ENCODE measurements around the gene NDUFV3. TPM values are rescaled to one million over a fixed set of nuclear protein-coding genes. Genes with fewer than 3 reads are reported as not detected.

The NDUFV3 gene
- total and polyA plus RNA-seq, 2 of the 8 experiments (the other 6 are each of a cell fraction or from before 2014, with no cell fraction given): 17.0 to 44.4 TPM

- peaks cover 31 to 80% (median 60%) of the 10 kb centered on the region in 4 experiments; a peak in 7 of 8 replicates for H3K36me3 ChIP-seq (ENCODE audit: control insufficient read depth in 2 of 4, insufficient read depth in 4 of 4, low read length in 3 of 4)
- no peak for FAIRE-seq
Measured at GRCh38 chr21:42849759-42850412, 43.2 kb upstream of the NDUFV3 start.

More at GRCh38 chr21:42849759-42850412, 43.2 kb upstream of the NDUFV3 start:
- ChIA-PET POLR2A (ENCODE audit: partially characterized antibody) (interaction anchor here (0.9 to 1.9 kb wide), 7 partner anchors 8 to 28 kb away, joined by 5 to 11 read pairs (median 5); no protein-coding TSS in a partner anchor), CTCF (ENCODE audit: partially characterized antibody) (interaction anchor here (1.0 to 2.5 kb wide), 4 partner anchors 12 to 68 kb away, joined by 3 to 10 read pairs (median 3); no protein-coding TSS in a partner anchor)
- Histone ChIP-seq H2BK20ac (ENCODE audit: low read length) (no peak overlapping the region), H4K91ac (replicated peaks; ENCODE audit: insufficient read length, low read length) (no peak overlapping the region), H2AK5ac (ENCODE audit: low read depth, low read length) (no peak overlapping the region), H3K27ac (ENCODE audit: low read depth, low read length) (no peak overlapping the region), H3K9me3 (ENCODE audit: insufficient read depth in 2 of 2, low read depth in 1 of 2, low read length in 1 of 2) (no peaks in the 10 kb centered on the region), H3K18ac (ENCODE audit: extremely low read depth, low read length) (no peak overlapping the region), H3K9ac (replicated peaks in 1 of 4; ENCODE audit: extremely low read depth in 1 of 4, low read depth in 3 of 4, low read length in 3 of 4) (no peak overlapping the region), H2BK15ac (ENCODE audit: low read length) (no peak overlapping the region), H2AFZ (ENCODE audit: low read length) (no peak overlapping the region), H3K79me1 (ENCODE audit: low read depth, low read length) (peaks cover 8% of the 10 kb centered on the region; the same call in 1 of the 2 replicates), H3K56ac (replicated peaks; ENCODE audit: insufficient read length, low read depth, low read length) (no peak overlapping the region), H3K14ac (ENCODE audit: insufficient read length) (no peak overlapping the region), H3K27me3 (replicated peaks in 1 of 4; ENCODE audit: control insufficient read depth in 3 of 4, extremely low read depth in 1 of 4, insufficient read depth in 3 of 4, low read length in 3 of 4) (no peaks in the 10 kb centered on the region), H2BK120ac (replicated peaks; ENCODE audit: low read depth, low read length) (no peak overlapping the region), H3K79me2 (ENCODE audit: control insufficient read depth in 1 of 2, insufficient read depth in 2 of 2, low read length in 2 of 2) (peaks cover 0 to 32% of the 10 kb centered on the region in 2 experiments; a peak in 2 of 4 replicates), H3K4me3 (ENCODE audit: extremely low read depth in 1 of 4, insufficient read depth in 2 of 4, low read depth in 3 of 4, low read length in 4 of 4) (no peak overlapping the region), H3K23ac (ENCODE audit: insufficient read length) (no peak overlapping the region), H3K4ac (replicated peaks; ENCODE audit: insufficient read length, low read depth, low read length) (no peak overlapping the region), H3K4me2 (ENCODE audit: insufficient read depth in 1 of 2, low read depth in 2 of 2, low read length in 2 of 2) (no peak overlapping the region), H3K4me1 (replicated peaks in 1 of 4; ENCODE audit: control insufficient read depth in 3 of 4, insufficient read depth in 4 of 4, low read length in 3 of 4) (no peaks in the 10 kb centered on the region), H4K5ac (ENCODE audit: insufficient read length, low read depth, low read length) (no peak overlapping the region), H3K23me2 (ENCODE audit: low read depth, low read length) (no peaks in the 10 kb centered on the region), H4K8ac (ENCODE audit: extremely low read depth, insufficient read depth, low read length) (peak overlapping the region; percentile 7; the same call in 1 of the 2 replicates), H2BK12ac (ENCODE audit: low read depth, low read length) (no peak overlapping the region), H2BK5ac (ENCODE audit: low read depth, low read length) (no peak overlapping the region), H4K20me1 (replicated peaks in 1 of 2; ENCODE audit: control insufficient read depth in 1 of 2, insufficient read depth in 2 of 2, low read length in 2 of 2) (peaks cover 11 to 43% of the 10 kb centered on the region in 2 experiments)
- no peak for DNase-seq (ENCODE audit: low read depth in 1 of 2, low spot score in 2 of 2)
- WGBS, 2 experiments (ENCODE audit: extremely low coverage in 1 of 2, insufficient coverage in 1 of 2, insufficient read length in 1 of 2, insufficient replicate concordance in 2 of 2, low coverage in 1 of 2, low lambda C conversion rate in 2 of 2, missing lambda C conversion rate in 1 of 2): 95% methylated on average over 29 of the region's 29 CpGs; no CpG with 5 or more reads in 1 of the 2 experiments

Measured in H1 (cell line).